Mucosa of stomach (tissue), 1 donor: ENCODE results near the gene PPP1CA.

Source experiments
- H3K27me3 ChIP-seq: one replicate; pipeline ENCODE4 v1.7.0; 2013; ENCODE audit warnings: mild to moderate bottlenecking, low read length; ENCODE audit not compliant: control insufficient read depth, insufficient read depth
- H3K36me3 ChIP-seq: one replicate; pipeline ENCODE4 v1.7.0; 2013; ENCODE audit warnings: low read length; ENCODE audit not compliant: control insufficient read depth, insufficient read depth
- H3K4me1 ChIP-seq: one replicate; pipeline ENCODE4 v1.7.0; 2013; ENCODE audit warnings: mild to moderate bottlenecking, low read length; ENCODE audit not compliant: control insufficient read depth, insufficient read depth
- H3K4me3 ChIP-seq: one replicate; pipeline ENCODE4 v1.7.0; 2013; ENCODE audit warnings: low read length
- H3K9ac ChIP-seq: one replicate; pipeline ENCODE4 v1.7.0; 2013; ENCODE audit warnings: mild to moderate bottlenecking, low read length, moderate library complexity
- H3K9me3 ChIP-seq: one replicate; pipeline ENCODE4 v1.7.0; 2013; ENCODE audit warnings: mild to moderate bottlenecking, low read length, moderate library complexity; ENCODE audit not compliant: control insufficient read depth
- donor health status: Pancreatic carcinoma.

PPP1CA gene

DNA sequence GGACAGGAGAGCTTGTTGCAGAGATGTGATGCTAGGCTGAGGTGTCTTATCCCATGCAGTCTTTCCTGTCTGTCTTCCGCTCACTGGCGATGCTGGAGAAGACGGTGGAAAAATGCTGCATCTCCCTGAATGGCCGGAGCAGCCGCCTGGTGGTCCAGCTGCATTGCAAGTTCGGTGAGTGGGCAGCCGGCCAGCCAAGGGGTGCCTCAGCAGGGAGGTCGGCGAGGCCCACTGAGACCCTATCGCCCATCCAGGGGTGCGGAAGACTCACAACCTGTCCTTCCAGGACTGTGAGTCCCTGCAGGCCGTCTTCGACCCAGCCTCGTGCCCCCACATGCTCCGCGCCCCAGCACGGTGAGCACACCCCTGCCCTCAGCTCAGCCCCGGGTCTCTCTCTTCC, 8.2 kb downstream of the PPP1CA start:
- no peak overlapping the region for H3K9ac ChIP-seq
- peaks cover 11% of the 10 kb centered on the region for H3K36me3 ChIP-seq
- H3K9me3 ChIP-seq, result no peaks in the 10 kb centered on the region
- no peaks in the 10 kb centered on the region for H3K27me3 ChIP-seq
- no peak overlapping the region for H3K4me3 ChIP-seq
- peaks cover 11% of the 10 kb centered on the region for H3K4me1 ChIP-seq

- H3K27me3 ChIP-seq, result no peaks in the 10 kb centered on the region
- H3K4me3 ChIP-seq, result peak overlapping the region; percentile 82
- no peaks in the 10 kb centered on the region for H3K9me3 ChIP-seq
- peak overlapping the region; percentile 89 for H3K9ac ChIP-seq
- no peaks in the 10 kb centered on the region for H3K36me3 ChIP-seq
- H3K4me1 ChIP-seq, result peaks cover 11% of the 10 kb centered on the region
Measured at GRCh38 chr11:67392183-67392715, 9.4 kb downstream of the PPP1CA start.

- H3K36me3 ChIP-seq, result no peaks in the 10 kb centered on the region
- H3K4me3 ChIP-seq, result peak within 1 kb of the TSS; percentile 82
- no peaks in the 10 kb centered on the region for H3K9me3 ChIP-seq
- peaks cover 11% of the 10 kb centered on the region for H3K4me1 ChIP-seq
- H3K9ac ChIP-seq, result peak within 1 kb of the TSS; percentile 89
- H3K27me3 ChIP-seq, result no peaks in the 10 kb centered on the region
Measured at GRCh38 chr11:67391304-67392182, 10.1 kb downstream of the PPP1CA start, which contains the start of gene RAD9A. TSS of gene RAD9A (plus strand) at chr11:67391986. CDS start at chr11:67392045, 59 bp downstream.

DNA sequence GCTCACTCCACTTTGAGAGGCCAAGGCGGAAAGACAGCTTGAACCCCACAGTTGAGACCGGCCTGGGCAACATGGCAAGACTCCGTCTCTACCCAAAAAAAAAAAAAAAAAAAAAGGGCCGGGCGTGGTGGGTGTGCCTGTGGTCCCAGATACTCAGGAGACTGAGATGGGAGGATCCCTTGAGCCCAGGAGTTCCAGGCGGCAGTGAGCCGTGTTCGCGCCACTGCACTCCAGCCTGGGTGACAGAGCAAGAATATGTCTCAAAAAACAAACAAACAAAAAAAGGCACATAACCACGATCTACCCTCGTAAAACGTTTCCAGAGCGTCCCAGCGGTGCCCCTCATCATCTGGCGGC, 10.7 kb downstream of the PPP1CA start:
- Histone ChIP-seq H3K9ac (peak overlapping the region; percentile 89), H3K4me1 (peaks cover 11% of the 10 kb centered on the region), H3K36me3 (no peaks in the 10 kb centered on the region), H3K4me3 (peak overlapping the region; percentile 82), H3K27me3 (no peaks in the 10 kb centered on the region), H3K9me3 (no peaks in the 10 kb centered on the region)

GRCh38 chr11:67389477-67389876, 12.2 kb downstream of the PPP1CA start:
- H3K27me3 ChIP-seq, result no peaks in the 10 kb centered on the region
- no peaks in the 10 kb centered on the region for H3K36me3 ChIP-seq
- no peak overlapping the region for H3K4me3 ChIP-seq
- H3K9me3 ChIP-seq, result no peaks in the 10 kb centered on the region
- H3K9ac ChIP-seq, result no peak overlapping the region
- H3K4me1 ChIP-seq, result peaks cover 11% of the 10 kb centered on the region

DNA sequence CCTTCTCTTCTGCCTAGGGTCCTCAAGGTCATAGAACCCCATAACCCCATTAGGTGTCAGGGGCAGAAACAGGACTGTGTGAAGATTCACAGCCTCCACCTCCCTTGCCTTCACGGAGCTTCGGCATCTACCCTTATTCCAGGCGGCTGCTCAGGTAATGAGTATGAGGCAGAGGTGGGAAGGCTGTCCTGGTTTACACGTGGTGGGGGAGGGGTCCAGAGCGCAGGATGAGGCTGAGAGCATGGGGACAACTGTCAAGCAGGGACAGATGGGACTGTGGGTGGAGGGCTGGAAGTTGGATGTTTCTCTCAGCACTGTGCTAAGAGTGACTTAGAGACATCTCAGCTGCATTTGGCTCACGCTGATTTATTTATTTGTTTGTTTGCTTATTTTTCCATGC, 14.1 kb downstream of the PPP1CA start:
- Histone ChIP-seq H3K36me3 (no peaks in the 10 kb centered on the region), H3K9ac (no peak overlapping the region), H3K27me3 (no peaks in the 10 kb centered on the region), H3K9me3 (no peaks in the 10 kb centered on the region), H3K4me3 (no peak overlapping the region), H3K4me1 (peaks cover 8% of the 10 kb centered on the region)

DNA sequence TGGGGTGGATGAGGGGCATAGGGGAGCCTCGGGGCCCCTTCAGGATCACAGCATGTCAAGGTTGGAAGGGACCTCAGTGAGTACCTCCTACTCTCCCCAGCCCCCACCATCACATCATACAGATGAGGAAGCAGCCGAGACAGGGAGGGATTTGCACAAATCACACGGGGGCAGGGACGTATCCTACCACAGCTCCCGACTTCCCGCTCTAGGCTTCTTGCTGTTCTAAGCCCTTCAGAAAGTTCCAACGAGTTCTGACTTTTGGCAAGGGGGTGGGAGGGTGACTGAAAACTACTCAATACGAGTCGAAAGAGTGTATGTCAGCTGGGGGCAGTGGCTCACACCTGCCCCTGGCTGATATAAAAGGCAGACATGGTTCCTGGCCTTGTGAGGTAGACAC, 14.6 kb downstream of the PPP1CA start:
- H3K9me3 ChIP-seq, result no peaks in the 10 kb centered on the region
- peaks cover 10% of the 10 kb centered on the region for H3K4me1 ChIP-seq
- no peaks in the 10 kb centered on the region for H3K27me3 ChIP-seq
- no peak overlapping the region for H3K9ac ChIP-seq
- no peak overlapping the region for H3K4me3 ChIP-seq
- H3K36me3 ChIP-seq, result no peaks in the 10 kb centered on the region

GRCh38 chr11:67384851-67385366, 16.7 kb downstream of the PPP1CA start:
- H3K4me3 ChIP-seq, result no peak overlapping the region
- H3K4me1 ChIP-seq, result peaks cover 22% of the 10 kb centered on the region
- H3K36me3 ChIP-seq, result no peaks in the 10 kb centered on the region
- H3K27me3 ChIP-seq, result no peaks in the 10 kb centered on the region
- no peak overlapping the region for H3K9ac ChIP-seq
- no peaks in the 10 kb centered on the region for H3K9me3 ChIP-seq

DNA sequence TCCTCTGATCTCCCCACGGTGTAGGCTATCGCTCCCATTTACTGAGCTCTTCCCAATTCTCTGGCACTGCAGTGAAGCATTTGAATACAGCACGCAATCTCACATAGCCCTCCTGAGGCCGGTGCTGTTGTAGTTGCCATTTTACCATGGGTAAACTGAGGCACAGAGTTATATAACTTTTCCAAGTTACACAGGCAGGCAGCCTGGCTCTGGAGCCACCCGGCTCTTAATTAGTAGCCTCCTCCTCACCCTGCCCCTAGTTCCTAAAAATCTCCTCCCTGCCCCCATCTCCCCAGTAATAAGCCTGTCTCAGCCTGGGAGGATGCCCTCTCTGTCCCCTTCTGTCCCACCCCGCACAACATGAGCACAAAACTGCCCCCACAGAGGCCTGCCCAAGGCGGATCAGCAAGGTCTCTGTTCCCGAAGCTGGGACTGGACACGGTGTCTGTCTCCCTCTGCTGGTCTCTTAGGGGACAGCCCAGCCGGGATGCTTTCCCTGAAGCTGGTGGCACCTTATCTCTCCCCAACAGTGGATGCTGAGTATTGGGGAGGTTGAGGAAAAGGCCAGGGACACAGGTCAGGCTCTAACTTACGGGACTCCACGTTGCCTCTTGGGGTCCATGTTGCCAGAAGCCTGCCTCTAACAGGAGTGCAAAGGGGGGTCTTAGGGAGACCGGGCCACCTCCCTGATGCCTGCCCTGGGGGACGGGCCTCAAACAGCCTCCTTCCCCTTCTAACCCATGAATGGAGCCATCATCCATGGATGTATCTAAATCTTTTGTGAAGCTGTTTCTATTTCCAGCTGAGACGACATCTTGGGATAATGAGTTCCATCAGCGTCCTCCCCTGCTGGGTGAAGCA, 19.2 kb downstream of the PPP1CA start:
- Histone ChIP-seq H3K4me1 (peaks cover 37% of the 10 kb centered on the region), H3K9ac (no peak overlapping the region), H3K36me3 (no peaks in the 10 kb centered on the region)

DNA sequence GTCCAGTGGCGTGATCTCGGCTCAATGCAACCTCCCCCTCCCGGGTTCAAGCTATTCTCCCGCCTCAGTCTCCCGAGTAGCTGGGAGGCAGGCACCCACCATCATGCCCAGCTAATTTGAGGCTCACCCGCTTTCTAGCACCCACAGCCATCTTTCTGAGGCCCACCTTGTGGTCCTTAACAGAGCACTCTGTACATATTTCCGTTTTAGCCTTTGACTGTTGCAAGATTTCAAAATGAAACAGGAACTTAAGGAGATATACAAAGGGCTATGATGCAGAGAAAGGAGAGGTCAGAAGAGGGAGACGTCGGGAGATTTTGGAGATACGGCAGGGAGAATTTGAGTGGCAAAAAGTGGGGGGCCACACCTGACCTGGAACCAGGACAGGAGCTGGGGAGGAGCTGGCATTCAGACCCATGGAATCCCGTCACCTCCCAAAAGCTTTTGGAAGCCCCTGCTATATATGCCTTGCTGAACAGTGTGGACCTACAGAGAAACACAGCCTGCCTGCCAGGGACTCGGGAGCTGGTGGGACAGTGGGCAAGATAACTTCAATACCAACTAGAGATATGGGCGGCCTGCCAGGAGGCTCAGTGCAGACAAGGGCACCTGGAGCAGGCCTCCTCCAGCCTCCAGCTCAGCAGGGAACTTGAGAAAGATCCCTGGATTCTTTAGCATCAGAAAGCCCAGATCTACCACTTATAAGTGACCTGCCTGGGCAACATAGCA, 20.2 kb downstream of the PPP1CA start:
- no peaks in the 10 kb centered on the region for H3K27me3 ChIP-seq
- no peak overlapping the region for H3K4me3 ChIP-seq
- H3K9ac ChIP-seq, result peak overlapping the region; percentile 17
- H3K4me1 ChIP-seq, result peaks cover 42% of the 10 kb centered on the region
- no peaks in the 10 kb centered on the region for H3K9me3 ChIP-seq
- H3K36me3 ChIP-seq, result no peaks in the 10 kb centered on the region

More for the DNA sequence above, 19.2 kb downstream of the PPP1CA start:
- H3K27me3 ChIP-seq, result no peaks in the 10 kb centered on the region
- H3K4me3 ChIP-seq, result no peak overlapping the region
- no peaks in the 10 kb centered on the region for H3K9me3 ChIP-seq
